Activated CD8-positive, alpha-beta memory T cell treated with anti-CD3 and anti-CD28 coated beads, Interleukin-2, amount 50 U/mL, for 24 hours (primary cell): ENCODE measurements around the gene RGS9.

Experiments
- DNase-seq: peaks from one replicate; pipeline ENCODE4 v3.0.0-alpha.2; 2020; ENCODE audit errors: extremely low read depth

Gene RGS9

DNA sequence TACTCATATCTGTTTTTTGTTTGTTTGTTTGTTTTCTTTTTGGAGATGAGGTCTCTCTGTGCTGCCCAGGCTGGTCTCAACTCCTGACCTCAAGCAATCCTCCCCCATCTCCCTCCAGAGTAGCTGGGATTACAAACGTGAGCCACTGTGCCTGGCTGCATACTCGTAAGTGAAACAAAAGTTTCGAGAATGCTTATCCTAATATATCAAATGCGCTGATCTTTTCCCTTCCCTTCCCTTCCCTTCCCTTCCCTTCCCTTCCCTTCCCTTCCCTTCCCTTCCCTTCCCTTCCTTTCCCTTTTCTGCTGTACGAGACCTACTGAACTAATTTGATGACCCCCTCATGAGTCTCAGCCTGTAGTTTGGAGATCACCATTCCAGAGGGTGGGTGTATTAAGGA, 122.1 kb downstream of the RGS9 start:
- DNase-seq: no peak

DNA sequence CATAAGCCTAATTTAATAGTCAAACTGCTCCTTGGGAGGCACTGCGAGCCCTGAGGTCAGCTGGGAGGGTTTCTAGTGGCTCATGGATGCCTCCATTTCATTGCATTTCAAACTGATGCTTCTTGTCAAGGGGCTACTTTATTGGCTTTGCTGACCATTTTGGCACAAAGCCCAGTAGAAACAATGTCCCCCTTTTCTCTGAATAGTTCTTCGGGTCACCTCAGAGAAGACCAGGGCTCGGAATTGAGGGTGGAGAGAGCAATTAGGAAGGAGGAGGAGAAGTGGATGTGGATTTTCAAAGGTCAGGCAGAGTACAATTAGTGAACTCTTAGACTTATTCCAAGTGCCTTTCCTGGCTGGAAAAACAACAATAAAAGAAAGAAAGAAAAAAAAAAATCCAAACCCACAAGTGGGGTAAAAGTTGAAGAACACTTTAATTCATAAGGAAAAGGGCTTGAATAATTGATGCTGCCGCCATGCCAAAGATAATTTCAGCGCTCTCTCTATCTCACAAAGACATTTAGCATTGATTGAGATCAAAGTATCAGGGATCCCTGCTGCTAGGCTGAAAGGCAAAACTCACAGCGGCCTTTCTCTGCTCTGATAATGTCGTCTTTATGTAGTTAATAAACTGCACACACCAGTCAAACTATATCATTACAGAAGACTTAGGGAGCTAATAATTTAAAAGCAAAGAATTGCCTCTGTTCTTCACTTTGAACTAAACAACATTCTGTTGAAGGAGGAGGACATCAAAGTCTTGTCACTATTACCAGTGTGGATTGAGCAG, 122.7 kb downstream of the RGS9 start:
- DNase-seq: no peak

DNA sequence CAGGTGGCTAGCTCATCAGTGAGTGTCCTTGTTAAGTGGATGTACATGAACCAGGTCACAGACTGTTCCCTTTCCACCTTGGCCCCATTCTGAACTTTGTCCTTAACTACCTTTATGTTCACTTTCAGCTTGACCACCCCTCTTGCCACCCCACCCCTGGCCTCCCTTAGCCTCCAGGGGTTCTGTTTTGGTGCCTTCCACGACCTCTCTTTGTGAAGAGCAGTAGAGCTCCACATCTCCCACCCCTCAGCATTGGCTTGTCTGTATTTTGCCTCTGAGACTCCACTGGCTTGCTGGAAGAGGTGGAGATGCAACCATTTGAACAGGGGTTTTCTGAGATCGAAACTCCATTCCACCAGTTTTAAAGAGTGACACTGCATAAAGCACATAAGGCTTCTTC, 123.5 kb downstream of the RGS9 start:
- no peak for DNase-seq

DNA sequence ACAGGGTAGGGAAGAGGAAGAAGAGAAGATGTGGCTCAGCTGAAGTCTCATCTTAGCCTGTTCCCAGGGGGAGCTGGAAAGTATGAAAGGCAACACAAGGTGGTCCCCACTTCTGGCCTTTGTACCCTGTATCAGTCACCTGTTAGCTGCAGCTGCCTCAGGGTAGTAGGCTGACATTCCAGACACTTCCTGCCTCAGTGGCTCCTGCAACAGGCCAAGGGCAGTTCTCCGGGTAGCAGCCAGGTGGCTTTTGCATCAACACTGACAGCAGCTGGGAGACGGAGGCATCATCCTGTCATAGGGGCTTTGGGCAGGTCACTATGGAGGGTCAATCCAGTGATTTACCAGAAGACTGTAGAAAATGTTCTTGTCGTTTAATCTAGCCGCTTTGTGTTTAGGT, 124.0 kb downstream of the RGS9 start:
- DNase-seq: no peak

DNA sequence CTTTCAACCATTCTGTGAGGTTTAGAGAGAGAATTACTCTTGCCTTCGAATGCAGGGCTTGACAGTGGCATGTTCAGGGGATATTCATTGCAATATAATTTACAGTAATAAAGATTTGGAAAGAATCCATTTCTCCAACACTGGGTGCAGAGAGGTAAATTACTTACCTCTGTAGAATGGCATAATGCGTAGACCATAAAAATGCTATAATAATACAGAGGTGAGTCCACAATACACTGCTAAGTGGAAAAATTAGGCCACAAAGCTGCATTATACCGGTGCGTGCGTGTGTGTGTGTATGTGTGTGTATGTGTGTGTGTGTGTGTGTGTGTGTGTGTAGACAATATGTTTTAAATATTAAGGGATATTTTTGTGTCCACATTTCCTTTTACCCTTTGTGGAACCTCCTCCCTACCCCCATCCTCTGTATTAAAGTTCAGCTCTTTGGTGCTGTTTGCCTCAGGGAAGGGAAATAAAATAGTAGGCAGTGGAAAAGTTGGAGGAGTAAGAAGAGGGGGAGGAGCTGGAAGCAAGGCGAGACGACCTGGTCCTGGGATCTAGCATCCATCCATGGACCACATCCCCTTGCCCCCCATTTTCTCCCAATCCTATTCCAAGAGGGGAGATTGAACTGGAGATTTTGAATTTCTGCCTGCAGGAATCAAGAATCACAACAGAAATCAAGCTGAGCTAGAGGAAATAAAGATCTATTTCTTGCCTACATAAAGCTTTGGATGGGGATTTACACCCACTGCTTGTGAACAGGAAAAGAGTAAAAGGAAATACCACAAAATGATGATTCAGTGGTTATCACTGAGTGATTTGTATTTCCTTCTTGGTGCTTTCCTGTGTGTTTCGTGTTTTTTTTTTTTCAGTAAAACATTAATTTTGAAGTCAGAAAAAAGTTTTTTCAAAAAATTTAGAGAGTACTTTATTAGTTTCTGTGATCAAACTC, 124.8 kb downstream of the RGS9 start:
- DNase-seq: no peak

DNA sequence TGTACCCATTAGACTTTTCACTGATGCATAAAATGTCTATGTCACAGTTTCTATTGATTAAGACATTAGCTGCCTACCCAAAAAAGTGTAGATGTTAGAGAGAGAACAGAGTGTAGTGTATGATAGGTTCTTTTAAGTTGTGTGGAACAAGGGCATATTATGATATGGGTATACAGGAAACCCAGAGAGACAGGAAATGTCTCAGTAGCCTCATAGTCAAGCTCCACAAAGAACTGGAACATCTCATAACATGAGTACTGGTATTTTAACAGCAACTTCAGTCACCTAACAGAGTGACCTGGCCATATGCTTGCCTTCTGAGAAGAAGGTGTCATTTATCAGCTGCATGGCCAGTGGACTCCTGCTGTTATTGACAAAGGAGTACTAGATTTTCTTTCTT, 128.1 kb downstream of the RGS9 start:
- DNase-seq: no peak

DNA sequence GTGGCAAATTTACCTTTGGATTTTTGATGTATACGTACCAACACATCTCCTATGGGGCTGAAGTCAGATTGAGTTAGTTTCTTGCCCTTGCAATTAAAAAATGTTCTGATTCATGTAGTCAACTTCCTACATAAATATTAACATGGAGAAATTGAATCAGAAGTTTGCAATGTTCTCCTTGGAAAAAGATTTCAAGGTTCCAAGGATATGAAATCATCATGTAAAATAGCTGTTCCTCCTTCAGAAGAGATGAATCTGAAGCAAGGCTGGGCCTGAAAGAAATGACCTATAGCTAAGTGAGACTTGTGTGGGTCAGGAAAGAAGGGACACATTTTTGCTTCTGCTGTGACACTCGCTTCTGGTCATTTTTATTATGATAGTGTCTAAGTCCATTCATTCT, 131.7 kb downstream of the RGS9 start:
- DNase-seq: no peak

DNA sequence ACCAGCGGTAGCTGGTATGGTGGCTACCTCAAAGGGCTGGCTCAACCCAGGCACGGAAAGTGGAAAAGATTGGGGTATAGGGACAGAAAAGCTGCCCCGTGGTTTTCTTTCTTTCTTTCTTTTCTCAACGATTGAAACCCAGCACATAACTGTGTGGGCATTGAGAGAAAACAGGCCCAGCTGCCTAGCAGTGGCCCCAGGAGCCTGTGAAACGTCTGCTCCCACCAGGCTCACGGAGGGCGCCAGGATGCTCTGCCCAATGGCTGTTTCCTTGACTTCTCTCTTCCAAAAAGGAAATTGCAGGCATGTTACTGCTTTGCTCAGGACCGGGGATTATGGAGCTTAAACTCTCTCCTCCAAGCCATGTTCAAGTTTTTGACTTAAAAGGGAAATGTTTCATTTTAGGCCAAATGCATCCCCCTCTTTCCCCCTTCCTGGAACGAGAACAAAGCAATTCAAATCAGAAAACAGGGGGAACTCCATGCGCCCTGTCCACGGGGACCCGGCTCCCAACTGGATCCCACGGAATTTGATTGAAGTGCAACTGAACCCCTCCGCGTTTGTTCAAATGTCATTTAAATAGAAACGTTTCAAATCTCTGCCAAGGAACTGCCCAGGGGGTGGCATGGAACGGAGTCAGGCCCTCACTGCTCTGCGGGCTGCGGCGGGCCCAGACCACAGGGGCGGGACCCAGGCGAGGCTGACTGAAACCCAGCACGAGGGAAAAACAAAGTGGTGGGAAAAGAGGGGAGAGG, 133.5 kb downstream of the RGS9 start:
- no peak for DNase-seq

DNA sequence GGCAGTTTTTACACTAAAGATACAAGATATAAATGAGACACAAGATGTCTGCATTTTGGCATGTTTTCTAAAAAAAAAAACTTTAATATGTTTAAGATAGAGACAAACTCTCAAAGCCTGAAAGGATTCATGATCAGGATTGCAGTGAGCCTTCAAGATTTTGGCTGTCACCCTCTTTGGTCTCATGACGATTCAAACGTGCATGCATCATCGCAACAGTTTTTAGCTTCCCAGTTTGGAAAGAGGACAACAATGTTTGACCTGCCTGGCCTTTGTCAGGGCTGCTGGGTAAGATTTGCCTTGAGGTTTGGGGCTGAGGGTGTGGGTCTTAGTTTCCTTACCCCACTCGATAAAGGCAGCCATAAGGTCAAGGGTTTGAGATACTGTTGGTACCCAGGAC, 134.1 kb downstream of the RGS9 start:
- DNase-seq: no peak
